Activated CD8-positive, alpha-beta T cell treated with anti-CD3 and anti-CD28 coated beads, Interleukin-2, amount 10 ng/mL, durations not matched to agents 7 days and 5 days (primary cell): ENCODE measurements around the gene CAPN13. TPM values are rescaled to one million over a fixed set of nuclear protein-coding genes. Genes with fewer than 3 reads are reported as not detected.

ENCODE experiments used
- ATAC-seq: fragments of 150-1000 bp; cut with Tn5 transposase; one replicate; pipeline ENCODE4 v1.10.0; 2021; ENCODE audit warnings: moderate library complexity
- CTCF ChIA-PET: fragments of 350-600 bp; sonication (Branson Sonifier 250); formaldehyde crosslinking; loops from one replicate; lab custom pipeline; 2021; ENCODE audit warnings: antibody characterized with exemption; lab: Charles Lee
- POLR2A ChIA-PET: fragments of 350-600 bp; sonication (Branson Sonifier 250); formaldehyde crosslinking; loops from one replicate; lab custom pipeline; 2021; ENCODE audit warnings: antibody characterized with exemption; lab: Charles Lee
- DNase-seq: peaks from one replicate; pipeline ENCODE4 v3.0.0-alpha.2; 2020
- H3K27ac Mint-ChIP-seq: one replicate; pipeline ENCODE4 v1.8.0; 2021; ENCODE audit warnings: mild to moderate bottlenecking, mixed read lengths
- H3K27me3 Mint-ChIP-seq: one replicate; pipeline ENCODE4 v1.8.0; 2021; ENCODE audit warnings: low read depth, mixed read lengths
- H3K36me3 Mint-ChIP-seq: one replicate; pipeline ENCODE4 v1.8.0; 2021; ENCODE audit warnings: low read depth, mixed read lengths
- H3K4me1 Mint-ChIP-seq: one replicate; pipeline ENCODE4 v1.8.0; 2021; ENCODE audit warnings: low read depth, mixed read lengths
- H3K4me3 Mint-ChIP-seq: one replicate; pipeline ENCODE4 v1.8.0; 2021; ENCODE audit warnings: mild to moderate bottlenecking, mixed read lengths
- H3K9me3 Mint-ChIP-seq: one replicate; pipeline ENCODE4 v1.8.0; 2022; ENCODE audit warnings: mixed read lengths; ENCODE audit not compliant: insufficient read depth
- total RNA-seq, 2 experiments: library from RNA; stranded (reverse); gene quantifications; one replicate each; pipeline ENCODE4 v1.2.3, GENCODE V29; 2021

The CAPN13 gene
- total RNA-seq = not detected

- no peak within 1 kb of the TSS for H3K27ac Mint-ChIP-seq
- no peaks in the 10 kb centered on the region for H3K36me3 Mint-ChIP-seq
- no peaks in the 10 kb centered on the region for H3K9me3 Mint-ChIP-seq
- DNase-seq = no peak
- H3K4me3 Mint-ChIP-seq = no peak within 1 kb of the TSS
- no peaks in the 10 kb centered on the region for H3K4me1 Mint-ChIP-seq
- ATAC-seq = no peak
- H3K27me3 Mint-ChIP-seq = peaks cover 5% of the 10 kb centered on the region
- ChIA-PET POLR2A (no interaction called here), CTCF (no interaction called here)
Observed at GRCh38 chr2:30807249-30807648, at the start of gene CAPN13. Gene CAPN13 (minus strand): TSS chr2:30807446. CDS start chr2:30787325, 20,121 bp downstream.

GRCh38 chr2:30847841-30848240 lies 40.6 kb upstream of the CAPN13 start:
- Mint-ChIP-seq H3K4me1 (no peaks in the 10 kb centered on the region), H3K4me3 (no peak overlapping the region), H3K27ac (no peak overlapping the region), H3K9me3 (peaks cover 4% of the 10 kb centered on the region), H3K36me3 (no peaks in the 10 kb centered on the region), H3K27me3 (peaks cover 4% of the 10 kb centered on the region)
- ChIA-PET POLR2A (no interaction called here), CTCF (no interaction called here)
- DNase-seq (no peak), ATAC-seq (no peak)

GRCh38 chr2:30847329-30847728 lies 40.1 kb upstream of the CAPN13 start:
- H3K9me3 Mint-ChIP-seq = peaks cover 4% of the 10 kb centered on the region
- ATAC-seq (no peak), DNase-seq (no peak)
- peaks cover 4% of the 10 kb centered on the region for H3K27me3 Mint-ChIP-seq
- no peaks in the 10 kb centered on the region for H3K36me3 Mint-ChIP-seq
- CTCF ChIA-PET = no interaction called here
- no peak overlapping the region for H3K27ac Mint-ChIP-seq
- POLR2A ChIA-PET = no interaction called here
- no peaks in the 10 kb centered on the region for H3K4me1 Mint-ChIP-seq
- H3K4me3 Mint-ChIP-seq = no peak overlapping the region

- Mint-ChIP-seq H3K27me3 (peaks cover 3% of the 10 kb centered on the region), H3K9me3 (peaks cover 9% of the 10 kb centered on the region), H3K4me3 (no peak overlapping the region), H3K4me1 (no peaks in the 10 kb centered on the region), H3K36me3 (no peaks in the 10 kb centered on the region), H3K27ac (no peak overlapping the region)
- ChIA-PET POLR2A (no interaction called here), CTCF (no interaction called here)
- ATAC-seq = no peak
- DNase-seq = no peak
Observed at GRCh38 chr2:30828586-30828985, 21.3 kb upstream of the CAPN13 start.

GRCh38 chr2:30826916-30827315 lies 19.7 kb upstream of the CAPN13 start:
- Mint-ChIP-seq H3K27ac (no peak overlapping the region), H3K9me3 (peaks cover 9% of the 10 kb centered on the region), H3K36me3 (no peaks in the 10 kb centered on the region), H3K4me3 (no peak overlapping the region), H3K4me1 (no peaks in the 10 kb centered on the region), H3K27me3 (no peaks in the 10 kb centered on the region)
- ATAC-seq (no peak), DNase-seq (no peak)
- ChIA-PET CTCF (interaction anchor here (1.4 kb wide), 1 partner anchor 114 kb away, joined by 3 read pairs; no protein-coding TSS in a partner anchor), POLR2A (no interaction called here)

- Mint-ChIP-seq H3K4me3 (no peak overlapping the region), H3K27me3 (no peaks in the 10 kb centered on the region), H3K4me1 (no peaks in the 10 kb centered on the region), H3K27ac (no peak overlapping the region), H3K9me3 (peaks cover 9% of the 10 kb centered on the region), H3K36me3 (no peaks in the 10 kb centered on the region)
- ATAC-seq (no peak), DNase-seq (no peak)
- CTCF ChIA-PET = interaction anchor here (1.4 kb wide), 1 partner anchor 113 kb away, joined by 3 read pairs; no protein-coding TSS in a partner anchor
- POLR2A ChIA-PET = no interaction called here
Observed at GRCh38 chr2:30826481-30826880, 19.2 kb upstream of the CAPN13 start.

GRCh38 chr2:30823452-30823851 lies 16.2 kb upstream of the CAPN13 start:
- no peaks in the 10 kb centered on the region for H3K36me3 Mint-ChIP-seq
- H3K4me3 Mint-ChIP-seq = no peak overlapping the region
- POLR2A ChIA-PET = no interaction called here
- no peaks in the 10 kb centered on the region for H3K4me1 Mint-ChIP-seq
- H3K9me3 Mint-ChIP-seq = peaks cover 4% of the 10 kb centered on the region
- CTCF ChIA-PET = no interaction called here
- DNase-seq (no peak), ATAC-seq (no peak)
- H3K27me3 Mint-ChIP-seq = no peaks in the 10 kb centered on the region
- H3K27ac Mint-ChIP-seq = no peak overlapping the region

GRCh38 chr2:30821960-30822359 lies 14.7 kb upstream of the CAPN13 start:
- H3K27me3 Mint-ChIP-seq = no peaks in the 10 kb centered on the region
- ATAC-seq (no peak), DNase-seq (no peak)
- H3K9me3 Mint-ChIP-seq = peaks cover 3% of the 10 kb centered on the region
- H3K4me1 Mint-ChIP-seq = no peaks in the 10 kb centered on the region
- ChIA-PET POLR2A (interaction anchor here (0.6 kb wide), 1 partner anchor 27 kb away, joined by 3 read pairs; no protein-coding TSS in a partner anchor), CTCF (interaction anchor here (1.2 kb wide), 1 partner anchor 348 kb away, joined by 3 read pairs; no protein-coding TSS in a partner anchor)
- H3K4me3 Mint-ChIP-seq = no peak overlapping the region
- H3K27ac Mint-ChIP-seq = no peak overlapping the region
- H3K36me3 Mint-ChIP-seq = no peaks in the 10 kb centered on the region

GRCh38 chr2:30820381-30821055 lies 13.3 kb upstream of the CAPN13 start:
- Mint-ChIP-seq H3K27ac (no peak overlapping the region), H3K4me1 (no peaks in the 10 kb centered on the region), H3K27me3 (no peaks in the 10 kb centered on the region), H3K4me3 (no peak overlapping the region), H3K9me3 (no peaks in the 10 kb centered on the region), H3K36me3 (no peaks in the 10 kb centered on the region)
- no peak for DNase-seq
- ChIA-PET CTCF (interaction anchor here (1.2 kb wide), 1 partner anchor 349 kb away, joined by 3 read pairs; no protein-coding TSS in a partner anchor), POLR2A (no interaction called here)
- no peak for ATAC-seq

- DNase-seq = no peak
- Mint-ChIP-seq H3K36me3 (no peaks in the 10 kb centered on the region), H3K9me3 (no peaks in the 10 kb centered on the region), H3K27me3 (peaks cover 5% of the 10 kb centered on the region), H3K27ac (no peak overlapping the region), H3K4me1 (no peaks in the 10 kb centered on the region), H3K4me3 (no peak overlapping the region)
- ATAC-seq = no peak
- POLR2A ChIA-PET = no interaction called here
- CTCF ChIA-PET = no interaction called here
Observed at GRCh38 chr2:30809938-30810337, 2.7 kb upstream of the CAPN13 start.

GRCh38 chr2:30808695-30809094 lies 1.4 kb upstream of the CAPN13 start:
- H3K27ac Mint-ChIP-seq = no peak overlapping the region
- no peak overlapping the region for H3K4me3 Mint-ChIP-seq
- H3K4me1 Mint-ChIP-seq = no peaks in the 10 kb centered on the region
- ATAC-seq = no peak
- no peaks in the 10 kb centered on the region for H3K36me3 Mint-ChIP-seq
- DNase-seq = no peak
- peaks cover 5% of the 10 kb centered on the region for H3K27me3 Mint-ChIP-seq
- CTCF ChIA-PET = no interaction called here
- POLR2A ChIA-PET = no interaction called here
- no peaks in the 10 kb centered on the region for H3K9me3 Mint-ChIP-seq

GRCh38 chr2:30803281-30803680 lies 4.0 kb downstream of the CAPN13 start:
- DNase-seq (no peak), ATAC-seq (no peak)
- H3K27me3 Mint-ChIP-seq = peaks cover 5% of the 10 kb centered on the region
- ChIA-PET POLR2A (no interaction called here), CTCF (no interaction called here)
- no peak overlapping the region for H3K4me3 Mint-ChIP-seq
- no peak overlapping the region for H3K27ac Mint-ChIP-seq
- no peaks in the 10 kb centered on the region for H3K36me3 Mint-ChIP-seq
- H3K9me3 Mint-ChIP-seq = no peaks in the 10 kb centered on the region
- H3K4me1 Mint-ChIP-seq = peaks cover 8% of the 10 kb centered on the region
